DMS 273 (cell line): ENCODE measurements around the gene SPINK7.

Source experiments
- DNase-seq: peaks from one replicate; lab custom pipeline; 2025; ENCODE audit not compliant: unreplicated experiment; lab: John Stamatoyannopoulos, UW

SPINK7 gene

GRCh38 chr5:148343603-148344487 is 31.6 kb downstream of the SPINK7 start:
- DNase-seq = no peak

- no peak for DNase-seq
These were observed 35.5 kb downstream of the SPINK7 start for GRCh38 chr5:148347706-148348105.

- no peak for DNase-seq
These were observed 40.5 kb downstream of the SPINK7 start for GRCh38 chr5:148352696-148353095.

- DNase-seq = no peak
These were observed 41.4 kb downstream of the SPINK7 start for GRCh38 chr5:148353634-148354033.

GRCh38 chr5:148364343-148364742 is 52.1 kb downstream of the SPINK7 start:
- no peak for DNase-seq
